AG10803 (cell line): ENCODE measurements around the gene ARHGAP42.

Experiments used
- DNase-seq: peaks from one replicate; pipeline ENCODE4 v3.0.0; 2010; ENCODE audit warnings: low read depth
- H3K4me3 ChIP-seq: 2 replicates; pipeline ENCODE4 v1.5.1; 2011; ENCODE audit warnings: mild to moderate bottlenecking, low read length, control low read depth
- CTCF ChIP-seq: conservative IDR thresholded peaks from 2 replicates; pipeline ENCODE4 v1.5.1; 2011; ENCODE audit warnings: mild to moderate bottlenecking, low read length, control low read depth, inconsistent platforms

Gene ARHGAP42

GRCh38 chr11:100752371-100753171 lies 65.5 kb downstream of the ARHGAP42 start:
- DNase-seq, result no peak
- H3K4me3 ChIP-seq, result no peak overlapping the region
- no peak for TF ChIP-seq CTCF

DNA sequence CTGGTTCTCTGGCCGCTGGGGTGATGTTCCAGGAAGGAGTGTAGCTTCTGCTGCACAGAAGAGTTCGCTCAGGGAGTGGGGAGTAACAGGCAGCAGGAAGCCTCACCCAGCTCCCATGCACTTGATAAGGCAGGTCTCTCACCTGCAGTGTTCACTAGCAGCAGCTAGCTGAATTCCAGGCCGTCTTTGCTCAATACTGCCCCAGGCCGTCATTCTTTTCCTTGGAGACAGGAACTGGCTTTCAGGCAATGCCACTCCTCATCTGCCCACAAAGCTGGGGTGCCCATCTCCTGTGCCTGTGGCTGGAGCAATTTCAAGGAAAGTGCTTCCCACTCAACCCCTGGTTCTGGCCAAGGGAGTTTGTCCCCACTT lies 66.1 kb downstream of the ARHGAP42 start:
- no peak for DNase-seq
- no peak for TF ChIP-seq CTCF

GRCh38 chr11:100753571-100753970 lies 66.5 kb downstream of the ARHGAP42 start:
- no peak for TF ChIP-seq CTCF
- no peak for DNase-seq
- no peak overlapping the region for H3K4me3 ChIP-seq

More for the DNA sequence above, 66.1 kb downstream of the ARHGAP42 start:
- H3K4me3 ChIP-seq, result no peak overlapping the region

- no peak overlapping the region for H3K4me3 ChIP-seq
- DNase-seq, result no peak
- TF ChIP-seq CTCF, result no peak
These were observed 69.5 kb downstream of the ARHGAP42 start for GRCh38 chr11:100756559-100756958.

DNA sequence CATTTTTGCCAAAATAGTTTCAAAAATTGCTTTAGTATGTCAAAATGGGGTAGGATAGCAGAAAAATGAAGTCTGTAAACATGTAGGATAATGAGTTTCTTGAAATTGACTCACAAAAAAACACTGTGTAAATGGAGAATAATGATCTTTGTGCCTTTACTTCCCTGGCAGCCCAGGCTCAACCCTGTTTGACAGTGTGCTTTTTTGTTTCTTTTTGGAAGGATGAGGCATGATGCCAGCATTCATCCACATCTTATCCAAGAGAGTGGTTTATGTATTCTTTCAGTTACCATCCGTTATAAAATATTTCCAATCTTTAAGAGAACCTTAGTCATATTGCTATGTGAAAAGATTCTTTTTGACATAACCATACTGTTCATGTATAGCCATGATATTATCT lies 70.6 kb downstream of the ARHGAP42 start:
- TF ChIP-seq CTCF, result no peak
- no peak overlapping the region for H3K4me3 ChIP-seq
- no peak for DNase-seq

GRCh38 chr11:100759106-100759505 lies 72.0 kb downstream of the ARHGAP42 start:
- no peak overlapping the region for H3K4me3 ChIP-seq
- no peak for TF ChIP-seq CTCF
- no peak for DNase-seq

DNA sequence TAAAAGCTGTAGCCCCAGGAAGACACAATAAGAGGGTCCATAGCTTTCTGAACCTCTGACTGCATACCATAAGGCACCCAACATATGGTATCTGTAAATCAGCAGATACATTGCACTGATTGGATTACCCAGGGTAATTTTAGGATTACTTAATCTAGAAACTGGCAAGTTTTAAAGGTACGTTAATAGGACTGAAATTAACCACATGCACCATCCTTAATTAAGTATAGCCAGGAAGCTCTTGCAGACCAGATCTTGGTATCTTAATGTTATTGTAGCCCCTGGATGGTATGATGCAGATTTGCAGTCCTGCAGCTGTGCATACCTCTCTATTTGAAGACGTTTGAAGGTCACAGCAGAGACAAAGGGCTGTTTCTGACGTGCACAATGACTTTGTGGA lies 72.8 kb downstream of the ARHGAP42 start:
- no peak overlapping the region for H3K4me3 ChIP-seq
- no peak for TF ChIP-seq CTCF
- no peak for DNase-seq
